Liver (tissue), 2 donors: ENCODE results near the gene PLAC1.

Experiments
- JUND ChIP-seq, 2 donors: IDR thresholded peaks; 2 replicates each; pipeline ENCODE4 v1.6.1; 2016; ENCODE audit warnings: antibody characterized with exemption in 2 of 2
- TAF1 ChIP-seq: conservative IDR thresholded peaks from 2 replicates; pipeline ENCODE4 v1.6.1; 2016; ENCODE audit warnings: antibody characterized with exemption, mild to moderate bottlenecking
- donor health status: healthy.

GRCh38 chrX:134679221-134679620 lies 20.9 kb upstream of the PLAC1 start:
- TF ChIP-seq TAF1 (no peak), JUND (IDR thresholded peaks at IDR 0.05) (no peak)
